Measurements from ENCODE around the gene ADAMTS6.
"Not testable (repeated sequence)": the region's sequence is repeated elsewhere in the genome, so short reads cannot be mapped to it uniquely, and the experiment has no call there.

ADAMTS6 gene

GRCh38 chr5:65489119-65489518 lies 7.4 kb upstream of the ADAMTS6 start:
- Histone ChIP-seq H3K27ac (ENCODE audit: low read depth, low read length) (no peak overlapping the region), H3K4me3 (ENCODE audit: low read length) (no peak overlapping the region), H3K4me1 (ENCODE audit: control insufficient read depth, low read length) (no peaks in the 10 kb centered on the region), H3K79me2 (ENCODE audit: control insufficient read depth, low read length) (no peaks in the 10 kb centered on the region), H3K27me3 (ENCODE audit: control insufficient read depth, low read length) (no peaks in the 10 kb centered on the region), H3F3A (ENCODE audit: control insufficient read depth, insufficient read depth) (no peaks in the 10 kb centered on the region), H4K20me1 (ENCODE audit: control insufficient read depth, insufficient read depth, low read depth, low read length) (no peaks in the 10 kb centered on the region), H3K9me3 (ENCODE audit: control insufficient read depth, insufficient read depth, low read length) (no peaks in the 10 kb centered on the region), H3K4me2 (ENCODE audit: low read length) (no peak overlapping the region), H3K36me3 (ENCODE audit: control insufficient read depth, low read length) (no peaks in the 10 kb centered on the region), H3K9me2 (replicated peaks; ENCODE audit: control insufficient read depth, low read length) (no peaks in the 10 kb centered on the region)
- TF ChIP-seq, protein P1, sequence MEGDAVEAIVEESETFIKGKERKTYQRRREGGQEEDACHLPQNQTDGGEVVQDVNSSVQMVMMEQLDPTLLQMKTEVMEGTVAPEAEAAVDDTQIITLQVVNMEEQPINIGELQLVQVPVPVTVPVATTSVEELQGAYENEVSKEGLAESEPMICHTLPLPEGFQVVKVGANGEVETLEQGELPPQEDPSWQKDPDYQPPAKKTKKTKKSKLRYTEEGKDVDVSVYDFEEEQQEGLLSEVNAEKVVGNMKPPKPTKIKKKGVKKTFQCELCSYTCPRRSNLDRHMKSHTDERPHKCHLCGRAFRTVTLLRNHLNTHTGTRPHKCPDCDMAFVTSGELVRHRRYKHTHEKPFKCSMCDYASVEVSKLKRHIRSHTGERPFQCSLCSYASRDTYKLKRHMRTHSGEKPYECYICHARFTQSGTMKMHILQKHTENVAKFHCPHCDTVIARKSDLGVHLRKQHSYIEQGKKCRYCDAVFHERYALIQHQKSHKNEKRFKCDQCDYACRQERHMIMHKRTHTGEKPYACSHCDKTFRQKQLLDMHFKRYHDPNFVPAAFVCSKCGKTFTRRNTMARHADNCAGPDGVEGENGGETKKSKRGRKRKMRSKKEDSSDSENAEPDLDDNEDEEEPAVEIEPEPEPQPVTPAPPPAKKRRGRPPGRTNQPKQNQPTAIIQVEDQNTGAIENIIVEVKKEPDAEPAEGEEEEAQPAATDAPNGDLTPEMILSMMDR (IDR thresholded peaks at IDR 0.05; ENCODE audit: low read depth, low read length, poor library complexity, severe bottlenecking), result no peak
- no peak for TF ChIP-seq EZH2phosphoT487 (IDR thresholded peaks at IDR 0.05; ENCODE audit: borderline replicate concordance, low read length)

DNA sequence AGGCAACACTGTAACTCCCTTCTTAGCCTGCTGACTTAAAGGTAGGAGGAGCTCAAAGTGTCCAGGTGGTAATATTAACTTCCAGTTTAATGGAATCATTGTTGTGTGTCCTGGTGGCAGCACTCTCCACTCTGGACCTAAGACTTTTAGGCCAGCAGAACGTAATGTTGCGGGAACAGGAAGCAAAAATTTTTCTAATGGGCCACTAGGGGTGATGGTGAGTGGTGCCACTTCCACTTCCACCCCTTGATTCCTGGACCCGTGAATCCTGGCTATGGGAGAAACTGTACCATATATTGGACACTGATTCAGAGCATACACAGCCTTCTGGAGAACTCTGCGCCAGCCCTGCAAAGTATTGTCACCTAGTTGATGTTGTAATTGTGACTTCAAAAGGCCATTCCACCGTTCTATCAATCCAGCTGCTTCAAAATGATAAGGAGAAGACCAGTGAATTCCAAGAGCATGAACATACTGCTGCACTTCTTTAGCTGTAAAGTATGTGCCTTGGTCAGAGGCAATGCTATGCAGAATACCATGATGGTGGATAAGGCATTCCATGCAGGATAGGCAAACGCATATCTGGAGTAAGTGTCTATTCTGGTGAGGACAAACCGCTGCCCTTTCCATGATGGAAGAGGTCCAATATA lies 6.4 kb upstream of the ADAMTS6 start:
- not testable (repeated sequence) for H3K4me1 ChIP-seq (ENCODE audit: control insufficient read depth, low read length); H3K9me2 ChIP-seq (replicated peaks; ENCODE audit: control insufficient read depth, low read length); H3K27me3 ChIP-seq (ENCODE audit: control insufficient read depth, low read length); H3K36me3 ChIP-seq (ENCODE audit: control insufficient read depth, low read length); H4K20me1 ChIP-seq (ENCODE audit: control insufficient read depth, insufficient read depth, low read depth, low read length); H3K79me2 ChIP-seq (ENCODE audit: control insufficient read depth, low read length); H3K4me3 ChIP-seq (ENCODE audit: low read length); H3K9me3 ChIP-seq (ENCODE audit: control insufficient read depth, insufficient read depth, low read length); H3F3A ChIP-seq (ENCODE audit: control insufficient read depth, insufficient read depth); H3K27ac ChIP-seq (ENCODE audit: low read depth, low read length); H3K4me2 ChIP-seq (ENCODE audit: low read length)
- TF ChIP-seq, protein P1 (IDR thresholded peaks at IDR 0.05; ENCODE audit: low read depth, low read length, poor library complexity, severe bottlenecking), result peak; percentile 28

- H3K79me2 ChIP-seq (ENCODE audit: control insufficient read depth, low read length); H3K36me3 ChIP-seq (ENCODE audit: control insufficient read depth, low read length); H3K9me3 ChIP-seq (ENCODE audit: control insufficient read depth, insufficient read depth, low read length); H3F3A ChIP-seq (ENCODE audit: control insufficient read depth, insufficient read depth); H3K9me2 ChIP-seq (replicated peaks; ENCODE audit: control insufficient read depth, low read length); H4K20me1 ChIP-seq (ENCODE audit: control insufficient read depth, insufficient read depth, low read depth, low read length); H3K4me3 ChIP-seq (ENCODE audit: low read length); H3K27ac ChIP-seq (ENCODE audit: low read depth, low read length); H3K4me2 ChIP-seq (ENCODE audit: low read length): not testable (repeated sequence)
- Histone ChIP-seq H3K4me1 (ENCODE audit: control insufficient read depth, low read length) (peaks cover 15% of the 10 kb centered on the region), H3K27me3 (ENCODE audit: control insufficient read depth, low read length) (peaks cover 16% of the 10 kb centered on the region)
These were observed 5.1 kb upstream of the ADAMTS6 start for GRCh38 chr5:65486803-65487202.

DNA sequence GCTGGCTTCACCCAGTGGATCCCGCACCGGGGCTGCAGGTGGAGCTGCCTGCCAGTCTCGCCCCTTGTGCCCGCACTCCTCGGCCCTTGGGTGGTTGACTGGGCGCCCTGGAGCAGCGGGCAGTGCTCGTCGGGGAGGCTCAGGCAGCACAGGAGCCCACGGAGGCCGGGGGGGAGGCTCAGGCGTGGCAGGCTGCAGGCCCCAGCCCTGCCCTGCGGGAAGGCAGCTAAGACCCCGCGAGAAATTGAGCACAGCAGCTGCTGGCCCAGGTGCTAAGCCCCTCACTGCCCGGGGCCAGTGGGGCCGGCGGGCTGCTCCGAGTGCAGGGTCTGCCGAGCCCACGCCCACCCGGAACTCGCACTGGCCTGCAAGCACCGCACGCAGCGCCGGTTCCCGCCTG lies 3.7 kb upstream of the ADAMTS6 start:
- no peaks in the 10 kb centered on the region for H3K9me3 ChIP-seq (ENCODE audit: control insufficient read depth, insufficient read depth, low read length)
- H3K9me2 ChIP-seq (replicated peaks; ENCODE audit: control insufficient read depth, low read length), result no peaks in the 10 kb centered on the region
- no peak overlapping the region for H3K4me2 ChIP-seq (ENCODE audit: low read length)
- no peaks in the 10 kb centered on the region for H3F3A ChIP-seq (ENCODE audit: control insufficient read depth, insufficient read depth)
- peaks cover 28% of the 10 kb centered on the region for H3K27me3 ChIP-seq (ENCODE audit: control insufficient read depth, low read length)
- H3K4me3 ChIP-seq (ENCODE audit: low read length), result no peak overlapping the region
- no peaks in the 10 kb centered on the region for H3K79me2 ChIP-seq (ENCODE audit: control insufficient read depth, low read length)
- H3K27ac ChIP-seq (ENCODE audit: low read depth, low read length), result no peak overlapping the region
- TF ChIP-seq, protein P1 (IDR thresholded peaks at IDR 0.05; ENCODE audit: low read depth, low read length, poor library complexity, severe bottlenecking), result no peak
- TF ChIP-seq EZH2phosphoT487 (IDR thresholded peaks at IDR 0.05; ENCODE audit: borderline replicate concordance, low read length), result no peak
- peaks cover 27% of the 10 kb centered on the region for H3K4me1 ChIP-seq (ENCODE audit: control insufficient read depth, low read length)
- no peaks in the 10 kb centered on the region for H3K36me3 ChIP-seq (ENCODE audit: control insufficient read depth, low read length)
- no peaks in the 10 kb centered on the region for H4K20me1 ChIP-seq (ENCODE audit: control insufficient read depth, insufficient read depth, low read depth, low read length)
